Cardiac muscle cell (in vitro differentiated cells and primary cell): ENCODE results near the gene PIN1. TPM values are rescaled to one million over a fixed set of nuclear protein-coding genes. Genes with fewer than 3 reads are reported as not detected.

Experiments
- DNase-seq, 2 donors: peaks; one replicate each; pipeline versions ENCODE4 v3.0.0 to v3.0.0-alpha.2; 2010 to 2017; ENCODE audit warnings: low read depth in 1 of 2, low spot score in 1 of 2
- H3K27ac ChIP-seq: fragments of 200-600 bp; sonication (generic); 2 replicates; pipeline ENCODE4 v1.5.1; 2016
- H3K27me3 ChIP-seq: fragments of 200-600 bp; sonication (generic); 2 replicates; pipeline ENCODE4 v1.6.0; 2016; ENCODE audit warnings: control low read depth
- H3K36me3 ChIP-seq: fragments of 200-600 bp; sonication (generic); 2 replicates; pipeline ENCODE4 v1.5.1; 2016; ENCODE audit warnings: control low read depth
- H3K4me1 ChIP-seq: fragments of 200-600 bp; sonication (generic); 2 replicates; pipeline ENCODE4 v1.8.1; 2017; ENCODE audit warnings: low read depth, mild to moderate bottlenecking, mixed run types
- H3K4me3 ChIP-seq: fragments of 200-600 bp; sonication (generic); 2 replicates; pipeline ENCODE4 v1.5.1; 2016; ENCODE audit warnings: mild to moderate bottlenecking
- H3K9me3 ChIP-seq: fragments of 200-600 bp; sonication (generic); 2 replicates; pipeline ENCODE4 v1.5.1; 2017; ENCODE audit warnings: low read depth, mild to moderate bottlenecking, control low read depth
- CTCF ChIP-seq: IDR thresholded peaks from 2 replicates; pipeline ENCODE4 v1.5.1; 2012; ENCODE audit warnings: low read depth, mild to moderate bottlenecking, low read length
- polyA plus RNA-seq: library from polyadenylated mRNA; unstranded; fragments of >200 nt; fragmentation: Nextera tagmentation; extraction: Ambion mirVana; gene quantifications from 2 replicates; pipeline ENCODE4 v1.2.1, GENCODE V29; 2016
- total RNA-seq: library from RNA; depleted of rRNA; stranded (reverse); fragments of >200 nt; gene quantifications from 2 replicates; pipeline ENCODE4 v1.2.3, GENCODE V29; 2016

The PIN1 gene
- total and polyA plus RNA-seq, 2 experiments from 2014 or later = 221 to 309 TPM

GRCh38 chr19:9881720-9882119 is 46.6 kb downstream of the PIN1 start:
- Histone ChIP-seq H3K9me3 (no peaks in the 10 kb centered on the region), H3K27ac (no peak overlapping the region), H3K36me3 (no peaks in the 10 kb centered on the region), H3K4me1 (no peaks in the 10 kb centered on the region), H3K27me3 (no peaks in the 10 kb centered on the region), H3K4me3 (no peak overlapping the region)
- no peak for TF ChIP-seq CTCF
- DNase-seq = no peak

GRCh38 chr19:9883231-9883758 is 48.2 kb downstream of the PIN1 start:
- TF ChIP-seq CTCF = no peak
- H3K4me3 ChIP-seq = no peak overlapping the region
- no peaks in the 10 kb centered on the region for H3K4me1 ChIP-seq
- no peaks in the 10 kb centered on the region for H3K27me3 ChIP-seq
- H3K27ac ChIP-seq = no peak overlapping the region
- no peaks in the 10 kb centered on the region for H3K9me3 ChIP-seq
- DNase-seq = peak in 1 of 2 donors; percentile 38
- no peaks in the 10 kb centered on the region for H3K36me3 ChIP-seq

- no peaks in the 10 kb centered on the region for H3K4me1 ChIP-seq
- TF ChIP-seq CTCF = no peak
- DNase-seq = no peak
- no peaks in the 10 kb centered on the region for H3K36me3 ChIP-seq
- H3K27me3 ChIP-seq = no peaks in the 10 kb centered on the region
- H3K9me3 ChIP-seq = no peaks in the 10 kb centered on the region
- H3K27ac ChIP-seq = no peak overlapping the region
- no peak overlapping the region for H3K4me3 ChIP-seq
Measured at GRCh38 chr19:9883764-9884163, 48.6 kb downstream of the PIN1 start.

GRCh38 chr19:9885077-9885552 is 50.0 kb downstream of the PIN1 start:
- H3K4me3 ChIP-seq = no peak overlapping the region
- TF ChIP-seq CTCF = peak; percentile 64
- H3K27me3 ChIP-seq = no peaks in the 10 kb centered on the region
- H3K36me3 ChIP-seq = no peaks in the 10 kb centered on the region
- H3K4me1 ChIP-seq = no peaks in the 10 kb centered on the region
- H3K9me3 ChIP-seq = no peaks in the 10 kb centered on the region
- no peak overlapping the region for H3K27ac ChIP-seq
- DNase-seq = peak in 1 of 2 donors; percentile 74

- H3K4me3 ChIP-seq = no peak overlapping the region
- TF ChIP-seq CTCF = no peak
- no peak overlapping the region for H3K27ac ChIP-seq
- no peaks in the 10 kb centered on the region for H3K9me3 ChIP-seq
- H3K4me1 ChIP-seq = no peaks in the 10 kb centered on the region
- H3K27me3 ChIP-seq = no peaks in the 10 kb centered on the region
- no peak for DNase-seq
- no peaks in the 10 kb centered on the region for H3K36me3 ChIP-seq
Measured at GRCh38 chr19:9891609-9892373, 56.7 kb downstream of the PIN1 start.

Other genes with a start within 250 kb of the PIN1 start
- 28.6 and 35.4 TPM in 2 replicates for gene ZNF561, start 214.1 kb upstream of the PIN1 start, total RNA-seq
- gene ZNF561, start 214.1 kb upstream of the PIN1 start, polyA plus RNA-seq = 28.2 and 32.0 TPM in 2 replicates
- gene ZNF562, start 160.2 kb upstream of the PIN1 start, total RNA-seq = 15.2 and 22.2 TPM in 2 replicates
- 6.3 and 6.9 TPM in 2 replicates for gene ZNF562, start 160.2 kb upstream of the PIN1 start, polyA plus RNA-seq
- gene ZNF846, start 66.6 kb upstream of the PIN1 start, total RNA-seq = 14.4 and 17.2 TPM in 2 replicates
- 15.6 and 19.0 TPM in 2 replicates for gene ZNF846, start 66.6 kb upstream of the PIN1 start, polyA plus RNA-seq
- 65.6 and 106 TPM in 2 replicates for gene FBXL12, start 16.2 kb upstream of the PIN1 start, total RNA-seq
- 47.5 and 49.7 TPM in 2 replicates for gene FBXL12, start 16.2 kb upstream of the PIN1 start, polyA plus RNA-seq
- gene UBL5, start 7.4 kb upstream of the PIN1 start, total RNA-seq = 511 and 816 TPM in 2 replicates
- gene UBL5, start 7.4 kb upstream of the PIN1 start, polyA plus RNA-seq = 870 and 943 TPM in 2 replicates
- 36.2 and 55.1 TPM in 2 replicates for gene OLFM2, start 101.2 kb downstream of the PIN1 start, total RNA-seq
- 27.1 and 40.3 TPM in 2 replicates for gene OLFM2, start 101.2 kb downstream of the PIN1 start, polyA plus RNA-seq
- gene COL5A3, start 175.2 kb downstream of the PIN1 start, total RNA-seq = not detected in 2 replicates
- 0.24 TPM in 1 of 2 replicates, not detected in the other for gene COL5A3, start 175.2 kb downstream of the PIN1 start, polyA plus RNA-seq
- not detected in 2 replicates for gene RDH8, start 178.2 kb downstream of the PIN1 start, total RNA-seq
- not detected in 2 replicates for gene RDH8, start 178.2 kb downstream of the PIN1 start, polyA plus RNA-seq